ENCODE data around the gene RADX.

RADX gene

GRCh38 chrX:106702636-106703035 lies 90.9 kb downstream of the RADX start:
- no peaks in the 10 kb centered on the region for H3K9me3 ChIP-seq (ENCODE audit: control insufficient read depth, insufficient read depth, low read depth, low read length)
- no peak overlapping the region for H3K27ac ChIP-seq (ENCODE audit: extremely low read depth, low read depth, low read length)
- H3K36me3 ChIP-seq (ENCODE audit: control insufficient read depth in 2 of 2, insufficient read depth in 1 of 2, low read length in 2 of 2) = no peaks in the 10 kb centered on the region
- H3K4me1 ChIP-seq (ENCODE audit: control insufficient read depth, insufficient read depth, low read length) = no peaks in the 10 kb centered on the region
- no peak overlapping the region for H3K4me3 ChIP-seq (ENCODE audit: low read depth, low read length)
- ChIA-PET POLR2A (no interaction called here), CTCF (no interaction called here)
- TF ChIP-seq KLF9 (tag by site-specific recombination; IDR thresholded peaks at IDR 0.05; ENCODE audit: low read depth) (no peak), ZNF544 (tag by site-specific recombination; IDR thresholded peaks at IDR 0.05) (no peak), ZNF549 (tag by site-specific recombination; IDR thresholded peaks at IDR 0.05) (no peak)

- POLR2A ChIA-PET = no interaction called here
- CTCF ChIA-PET = interaction anchor here (0.5 to 1.7 kb wide), 2 partner anchors 15 to 1599 kb away, joined by 3 to 5 read pairs; no protein-coding TSS in a partner anchor
- Histone ChIP-seq H3K4me1 (ENCODE audit: control insufficient read depth, insufficient read depth, low read length) (no peaks in the 10 kb centered on the region), H3K36me3 (ENCODE audit: control insufficient read depth in 2 of 2, insufficient read depth in 1 of 2, low read length in 2 of 2) (no peaks in the 10 kb centered on the region; a peak in 1 of 3 replicates), H3K9me3 (ENCODE audit: control insufficient read depth, insufficient read depth, low read depth, low read length) (no peaks in the 10 kb centered on the region), H3K27ac (ENCODE audit: extremely low read depth, low read depth, low read length) (no peak overlapping the region), H3K4me3 (ENCODE audit: low read depth, low read length) (no peak overlapping the region)
- TF ChIP-seq INSM2 (tag by site-specific recombination; IDR thresholded peaks at IDR 0.05) (no peak), SCRT2 (tag by site-specific recombination; IDR thresholded peaks at IDR 0.05) (no peak), ZBTB1 (tag by site-specific recombination; IDR thresholded peaks at IDR 0.05) (no peak), GLIS2 (tag by site-specific recombination; IDR thresholded peaks at IDR 0.05) (no peak), ZBTB10 (tag by site-specific recombination; IDR thresholded peaks at IDR 0.05) (no peak), ZSCAN4 (tag by site-specific recombination; IDR thresholded peaks at IDR 0.05) (no peak), PRDM2 (tag by site-specific recombination; IDR thresholded peaks at IDR 0.05; ENCODE audit: borderline replicate concordance) (no peak), ZNF621 (tag by site-specific recombination; IDR thresholded peaks at IDR 0.05) (no peak), IKZF3 (tag by site-specific recombination; IDR thresholded peaks at IDR 0.05) (no peak), ZNF423 (tag by site-specific recombination; IDR thresholded peaks at IDR 0.05) (no peak)
Measured at GRCh38 chrX:106706466-106706865, 94.7 kb downstream of the RADX start.
